ENCODE results near the gene ZNF598. TPM values are rescaled to one million over a fixed set of nuclear protein-coding genes. Genes with fewer than 3 reads are reported as not detected.

Gene ZNF598
- total and polyA plus RNA-seq, 2 of the 13 experiments (the other 11 are each of a cell fraction or from before 2014, with no cell fraction given) = 13.5 to 14.2 TPM

GRCh38 chr16:1960665-1961630 lies 48.7 kb downstream of the ZNF598 start (continued):
- TF ChIP-seq TFAP4 (IDR thresholded peaks at IDR 0.05; ENCODE audit: borderline replicate concordance, low read depth) (peak; percentile 23; the same call in 1 of the 2 replicates), LBX2 (CRISPR knock-in tag; IDR thresholded peaks at IDR 0.05; ENCODE audit: borderline replicate concordance) (no peak), RCOR2 (CRISPR knock-in tag; IDR thresholded peaks at IDR 0.05) (no peak), HNRNPUL1 (IDR thresholded peaks at IDR 0.05; ENCODE audit: low read depth, low read length) (no peak), MTF1 (CRISPR knock-in tag; IDR thresholded peaks at IDR 0.05) (no peak), ZNF562 (CRISPR knock-in tag; IDR thresholded peaks at IDR 0.05; ENCODE audit: borderline replicate concordance) (no peak), ZNF841 (CRISPR knock-in tag; IDR thresholded peaks at IDR 0.05; ENCODE audit: borderline replicate concordance) (no peak), ZC3H13 (CRISPR knock-in tag; IDR thresholded peaks at IDR 0.05) (peak; percentile 72; the same call in 1 of the 2 replicates), GATA4 (IDR thresholded peaks at IDR 0.05; ENCODE audit: borderline replicate concordance, low read depth) (no peak), ZNF121 (CRISPR knock-in tag; IDR thresholded peaks at IDR 0.05) (no peak), ZNF652 (CRISPR knock-in tag; IDR thresholded peaks at IDR 0.05; ENCODE audit: borderline replicate concordance, low read depth) (no peak), U2AF2 (IDR thresholded peaks at IDR 0.05; ENCODE audit: low read depth, low read length) (no peak), CBFB (CRISPR knock-in tag; IDR thresholded peaks at IDR 0.05) (no peak), MAFF (IDR thresholded peaks at IDR 0.05; ENCODE audit: low read depth, low read length) (no peak), NCOR1 (IDR thresholded peaks at IDR 0.05; ENCODE audit: borderline replicate concordance, low read length) (no peak), ATF1 (CRISPR knock-in tag; IDR thresholded peaks at IDR 0.05) (no peak), ZNF644 (CRISPR knock-in tag; IDR thresholded peaks at IDR 0.05; ENCODE audit: low read depth) (no peak), ZC3H4 (CRISPR knock-in tag; IDR thresholded peaks at IDR 0.05; ENCODE audit: borderline replicate concordance) (peak; percentile 94; the same call in 1 of the 2 replicates), ZFP37 (CRISPR knock-in tag; IDR thresholded peaks at IDR 0.05; ENCODE audit: borderline replicate concordance) (no peak), EEA1 (CRISPR knock-in tag; IDR thresholded peaks at IDR 0.05; ENCODE audit: borderline replicate concordance) (no peak), ZNF770 (CRISPR knock-in tag; IDR thresholded peaks at IDR 0.05) (no peak), KDM2A (CRISPR knock-in tag; IDR thresholded peaks at IDR 0.05; ENCODE audit: borderline replicate concordance, low read depth) (peak; percentile 94), ATF7-NPFF (CRISPR knock-in tag; IDR thresholded peaks at IDR 0.05; ENCODE audit: low read depth) (no peak)
- TF ChIP-seq, protein P1, sequence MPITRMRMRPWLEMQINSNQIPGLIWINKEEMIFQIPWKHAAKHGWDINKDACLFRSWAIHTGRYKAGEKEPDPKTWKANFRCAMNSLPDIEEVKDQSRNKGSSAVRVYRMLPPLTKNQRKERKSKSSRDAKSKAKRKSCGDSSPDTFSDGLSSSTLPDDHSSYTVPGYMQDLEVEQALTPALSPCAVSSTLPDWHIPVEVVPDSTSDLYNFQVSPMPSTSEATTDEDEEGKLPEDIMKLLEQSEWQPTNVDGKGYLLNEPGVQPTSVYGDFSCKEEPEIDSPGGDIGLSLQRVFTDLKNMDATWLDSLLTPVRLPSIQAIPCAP (CRISPR knock-in tag; IDR thresholded peaks at IDR 0.05; ENCODE audit: low read depth) = no peak
- TF ChIP-seq, protein P2, sequence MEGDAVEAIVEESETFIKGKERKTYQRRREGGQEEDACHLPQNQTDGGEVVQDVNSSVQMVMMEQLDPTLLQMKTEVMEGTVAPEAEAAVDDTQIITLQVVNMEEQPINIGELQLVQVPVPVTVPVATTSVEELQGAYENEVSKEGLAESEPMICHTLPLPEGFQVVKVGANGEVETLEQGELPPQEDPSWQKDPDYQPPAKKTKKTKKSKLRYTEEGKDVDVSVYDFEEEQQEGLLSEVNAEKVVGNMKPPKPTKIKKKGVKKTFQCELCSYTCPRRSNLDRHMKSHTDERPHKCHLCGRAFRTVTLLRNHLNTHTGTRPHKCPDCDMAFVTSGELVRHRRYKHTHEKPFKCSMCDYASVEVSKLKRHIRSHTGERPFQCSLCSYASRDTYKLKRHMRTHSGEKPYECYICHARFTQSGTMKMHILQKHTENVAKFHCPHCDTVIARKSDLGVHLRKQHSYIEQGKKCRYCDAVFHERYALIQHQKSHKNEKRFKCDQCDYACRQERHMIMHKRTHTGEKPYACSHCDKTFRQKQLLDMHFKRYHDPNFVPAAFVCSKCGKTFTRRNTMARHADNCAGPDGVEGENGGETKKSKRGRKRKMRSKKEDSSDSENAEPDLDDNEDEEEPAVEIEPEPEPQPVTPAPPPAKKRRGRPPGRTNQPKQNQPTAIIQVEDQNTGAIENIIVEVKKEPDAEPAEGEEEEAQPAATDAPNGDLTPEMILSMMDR (CRISPR knock-in tag; IDR thresholded peaks at IDR 0.05) = no peak

Measured in HepG2 (cell line).